GM04503 (cell line): ENCODE data around the gene MESP2.
"Not testable (repeated sequence)": the region's sequence is repeated elsewhere in the genome, so short reads cannot be mapped to it uniquely, and the experiment has no call there.

Experiments
- DNase-seq: peaks from one replicate; pipeline ENCODE4 v3.0.0-alpha.2; 2012; ENCODE audit warnings: low read depth

The MESP2 gene

DNA sequence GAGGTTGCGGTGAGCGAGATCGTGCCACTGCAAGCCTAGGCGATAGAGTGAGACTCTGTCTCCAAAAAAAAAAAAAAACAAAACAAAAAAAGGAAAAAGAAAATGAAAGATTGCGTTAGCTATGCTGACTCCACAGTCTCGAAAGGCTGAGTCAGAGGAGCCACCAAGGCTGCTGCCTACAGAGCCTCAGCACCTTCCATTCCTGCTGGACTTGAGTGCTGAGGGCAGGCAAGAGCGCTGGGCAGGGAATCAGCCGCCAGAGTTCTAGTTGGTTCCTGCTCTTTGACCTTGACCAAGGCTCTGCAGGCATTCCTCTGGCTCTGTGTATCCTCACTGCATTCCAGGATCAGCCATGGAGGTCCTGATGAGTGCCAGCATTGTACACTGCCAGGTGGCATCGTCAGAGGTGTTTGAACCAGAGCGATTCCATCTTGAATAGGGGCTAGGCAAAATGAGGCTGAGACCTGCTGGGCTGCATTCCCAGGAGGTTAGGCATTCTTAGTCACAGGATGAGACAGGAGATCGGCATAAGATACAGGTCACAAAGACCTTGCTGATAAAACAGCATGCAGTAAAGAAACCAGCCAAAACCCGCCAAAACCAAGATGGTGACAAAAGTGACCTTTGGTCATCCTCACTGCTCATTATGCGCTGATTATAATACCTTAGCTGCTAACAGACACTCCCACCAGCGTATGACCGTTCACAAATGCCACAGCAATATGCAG is 5.9 kb downstream of the MESP2 start:
- DNase-seq: no peak

- DNase-seq: not testable (repeated sequence)
These were observed 6.5 kb downstream of the MESP2 start for GRCh38 chr15:89782619-89782950.

DNA sequence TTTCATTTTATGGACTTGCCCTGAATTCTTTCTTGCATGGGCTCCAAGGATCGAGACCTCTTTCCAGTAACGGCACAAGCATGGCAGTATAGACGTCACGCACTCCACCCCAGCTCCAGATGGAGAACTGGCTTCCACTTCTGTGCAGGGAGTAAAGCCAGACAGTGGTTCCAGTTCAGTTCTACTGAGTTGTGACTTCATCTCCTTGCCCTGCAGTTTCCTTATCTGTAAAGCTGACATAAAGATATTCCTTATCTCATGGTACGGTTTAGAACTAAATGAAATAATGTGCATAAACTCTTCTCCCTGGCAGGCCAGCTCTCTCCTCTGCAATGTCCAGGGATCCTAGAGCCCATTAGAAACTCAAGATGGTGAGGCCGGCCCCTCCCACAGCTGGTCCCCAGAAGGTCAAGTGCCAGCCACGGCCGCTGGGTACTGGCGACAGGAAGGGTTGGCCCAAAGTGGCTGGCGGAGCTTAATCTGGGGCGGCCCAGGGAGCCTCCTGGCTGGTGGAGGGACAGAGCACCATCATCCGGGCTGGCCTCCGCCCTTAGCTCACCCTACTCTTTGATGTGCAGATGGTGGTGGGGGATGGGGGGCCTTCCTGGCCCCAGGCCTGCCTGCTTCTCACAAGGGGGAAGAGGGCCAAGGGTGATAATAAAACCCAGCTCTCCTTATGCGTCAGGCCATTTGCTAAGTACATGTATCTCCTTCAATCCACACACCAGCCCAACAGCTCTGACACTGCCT is 7.2 kb downstream of the MESP2 start:
- peak; percentile 42 for DNase-seq

GRCh38 chr15:89783861-89784685 is 7.9 kb downstream of the MESP2 start:
- no peak for DNase-seq

DNA sequence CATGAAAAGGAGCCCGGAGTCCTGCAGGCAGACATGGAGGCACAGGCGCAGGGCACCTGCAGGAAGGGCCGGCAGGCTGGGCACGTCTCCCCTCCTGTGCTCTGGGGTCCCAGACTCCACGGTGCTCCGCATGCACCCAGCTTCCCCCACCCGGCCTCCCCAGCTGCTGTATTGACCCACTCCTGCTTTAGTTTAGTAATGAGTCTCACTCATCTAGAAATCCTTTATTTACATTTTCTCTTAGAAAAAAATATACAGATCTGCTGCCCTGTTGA is 8.5 kb downstream of the MESP2 start:
- no peak for DNase-seq

- DNase-seq: no peak
These were observed 9.1 kb downstream of the MESP2 start for GRCh38 chr15:89785064-89785773.

- DNase-seq: no peak
These were observed 9.6 kb downstream of the MESP2 start for GRCh38 chr15:89785774-89786140.

DNA sequence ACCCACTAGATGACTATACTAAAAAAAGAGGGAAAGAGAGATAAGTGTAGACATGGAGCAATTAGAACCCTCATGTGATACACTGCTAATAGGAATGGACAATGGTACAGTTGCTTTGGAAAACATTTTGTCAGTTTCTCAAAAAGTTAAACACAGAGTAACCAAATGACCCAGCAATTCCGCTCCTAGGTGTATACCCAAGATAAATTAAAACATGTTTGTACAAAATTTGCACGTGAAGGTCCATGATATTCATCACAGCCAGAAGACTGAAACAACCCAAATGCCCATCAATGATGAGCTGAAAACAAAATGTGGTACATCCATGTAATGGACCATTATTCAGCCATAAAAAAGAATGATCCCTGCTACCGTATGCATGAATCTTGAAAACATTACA is 11.8 kb downstream of the MESP2 start:
- no peak for DNase-seq

DNA sequence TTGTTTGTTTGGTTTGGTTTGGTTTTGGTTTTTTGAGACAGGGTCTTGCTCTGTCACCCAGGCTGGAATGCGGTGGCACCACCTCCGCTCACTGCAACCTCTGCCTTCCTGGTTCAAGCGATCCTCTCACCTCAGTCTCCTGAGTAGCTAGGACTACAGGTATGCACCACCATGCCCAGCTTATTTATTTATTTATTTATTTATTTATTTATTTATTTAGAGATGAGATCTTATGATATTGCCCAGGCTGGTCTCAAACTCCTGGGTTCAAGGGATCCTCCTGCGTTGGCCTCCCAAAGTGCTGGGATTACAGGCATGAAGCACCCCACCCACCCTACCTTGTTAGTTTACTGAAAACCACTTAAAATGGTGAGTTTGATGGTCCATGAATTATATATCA is 12.5 kb downstream of the MESP2 start:
- not testable (repeated sequence) for DNase-seq

DNA sequence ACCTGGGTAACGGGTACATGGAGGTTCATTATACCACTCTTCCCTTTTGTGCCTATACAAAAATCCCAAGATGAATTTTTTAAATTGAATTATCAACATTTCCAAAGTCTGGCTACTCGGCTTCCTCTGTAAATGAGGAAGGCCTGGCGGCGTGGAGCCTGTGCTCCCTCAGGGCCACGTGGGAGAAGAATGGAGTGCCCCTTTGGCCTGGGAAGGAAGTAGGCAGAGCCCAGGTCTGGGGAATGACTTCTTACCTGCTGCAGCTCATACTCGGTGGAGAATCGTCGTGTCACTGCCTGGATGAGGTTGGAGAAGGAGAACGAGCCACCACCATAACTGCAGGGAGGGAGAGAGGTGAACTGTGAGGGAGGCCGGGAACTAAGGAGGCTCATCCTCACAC is 14.1 kb downstream of the MESP2 start:
- no peak for DNase-seq

DNA sequence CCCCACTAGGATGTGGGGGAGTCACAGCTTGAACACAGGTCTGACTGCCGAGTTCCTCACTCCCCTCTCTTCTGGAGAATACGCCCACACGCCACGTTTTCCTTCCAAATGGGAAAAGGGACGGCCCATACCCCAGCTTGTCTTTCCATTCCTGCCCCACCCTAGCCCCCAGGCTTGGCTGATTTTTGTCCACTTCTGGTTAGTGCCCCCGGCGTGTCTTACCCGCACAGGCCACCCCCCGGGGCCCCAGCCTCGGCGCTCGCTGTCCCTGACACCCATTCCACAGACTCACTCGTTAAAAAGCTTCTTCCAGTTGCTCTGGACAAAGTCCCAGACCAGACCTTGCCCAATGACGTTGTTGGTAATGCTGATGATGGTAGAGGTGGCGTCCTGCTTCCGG is 14.5 kb downstream of the MESP2 start:
- DNase-seq: no peak

- DNase-seq: no peak
These were observed 16.1 kb downstream of the MESP2 start for GRCh38 chr15:89792106-89792805.

DNA sequence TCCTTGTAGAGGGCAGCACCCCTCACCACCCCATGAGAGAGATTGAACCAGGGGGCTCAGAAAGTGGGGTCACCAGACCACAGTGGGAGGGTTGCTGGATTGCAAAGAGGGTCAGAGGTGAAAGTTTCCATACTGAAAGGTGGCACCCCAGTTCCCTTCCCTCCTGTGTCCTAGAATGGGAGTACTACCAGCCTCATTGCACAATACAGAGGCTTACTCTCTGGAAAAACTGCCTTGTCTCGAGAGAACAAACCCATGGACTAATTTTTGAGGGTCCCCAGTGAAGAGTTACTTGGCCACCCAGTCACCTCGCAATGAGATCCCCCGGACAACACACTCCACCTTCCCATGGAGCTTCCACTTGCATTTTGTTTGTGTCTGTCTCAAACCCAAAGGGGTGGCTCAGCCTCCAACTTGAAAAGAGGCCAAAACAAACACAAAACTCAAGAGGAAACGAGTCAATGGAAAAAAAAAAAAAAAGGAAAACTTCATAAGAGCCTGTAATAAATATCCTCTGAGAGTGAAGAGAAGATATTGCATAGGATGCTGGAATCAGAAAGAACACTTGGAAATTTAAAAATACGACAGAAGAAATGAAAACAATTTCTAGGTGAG is 18.6 kb downstream of the MESP2 start:
- DNase-seq: no peak

- DNase-seq: no peak
These were observed 19.9 kb downstream of the MESP2 start for GRCh38 chr15:89795996-89796395.

DNA sequence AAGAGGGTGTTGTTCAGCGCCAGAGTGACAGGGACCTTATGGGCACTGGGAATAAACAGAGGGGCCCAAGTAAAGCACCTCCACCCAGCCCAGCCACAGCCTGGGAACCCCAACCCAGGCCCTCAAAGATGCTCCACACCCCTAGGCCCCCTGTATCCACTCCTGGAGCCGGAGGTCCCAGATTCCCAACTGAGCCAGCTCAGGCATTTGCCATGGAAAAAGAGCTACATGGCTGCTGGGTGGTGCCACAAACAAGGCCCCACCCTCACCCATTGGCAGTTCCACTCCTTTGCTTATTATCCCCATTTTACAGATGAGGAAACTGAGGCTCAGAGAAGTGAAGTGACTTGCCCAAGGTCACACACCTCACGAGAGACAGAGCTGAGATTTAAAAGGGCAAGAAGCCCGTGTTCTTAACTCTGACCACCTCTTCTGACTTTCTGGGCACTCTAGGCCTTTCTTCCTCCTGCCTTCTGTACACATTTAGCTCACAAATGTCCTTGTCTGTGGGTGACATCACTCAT is 21.6 kb downstream of the MESP2 start:
- no peak for DNase-seq

DNA sequence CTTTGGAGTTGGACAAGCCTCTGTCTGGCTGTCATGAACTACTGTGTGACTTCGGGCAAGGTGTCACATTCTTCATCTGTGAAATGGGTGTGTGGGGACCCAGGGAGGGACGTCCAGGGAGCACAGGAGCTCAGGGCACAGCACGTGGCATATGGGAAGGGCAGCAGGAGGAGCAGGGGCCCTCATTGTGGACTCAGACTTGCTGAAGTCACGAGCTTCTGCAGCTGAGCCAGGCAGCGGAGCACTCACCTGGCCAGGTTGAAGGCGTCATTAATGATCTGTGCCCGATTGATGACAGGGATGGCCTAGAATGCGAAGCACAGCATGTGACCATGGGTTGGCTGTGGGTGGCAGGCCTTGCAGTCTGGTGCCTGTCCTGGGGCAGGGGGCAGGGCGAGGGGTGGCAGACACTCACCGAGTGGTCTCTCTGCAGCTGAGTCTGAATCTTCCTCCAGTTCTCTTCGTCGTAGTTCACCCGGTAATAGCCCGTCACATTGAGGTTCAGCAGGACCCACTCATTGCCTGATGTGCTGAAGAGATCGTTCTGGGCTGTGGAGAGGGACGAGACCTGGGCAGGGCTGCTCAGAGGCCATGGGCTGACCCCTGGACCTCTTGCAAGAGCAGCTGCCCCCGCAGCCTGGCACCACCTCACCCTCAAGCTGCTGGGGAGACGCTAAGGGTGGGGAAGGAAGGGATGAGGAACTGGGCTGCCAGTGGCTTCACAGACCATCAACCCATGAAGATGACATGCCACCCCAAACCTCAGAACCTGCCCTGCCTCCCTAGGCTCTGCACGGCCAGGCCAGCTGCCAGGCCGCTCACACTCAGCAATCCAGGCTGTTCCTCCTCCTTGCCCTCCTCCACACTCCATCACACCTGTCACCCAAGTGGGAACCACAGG is 23.1 kb downstream of the MESP2 start:
- DNase-seq: no peak

DNA sequence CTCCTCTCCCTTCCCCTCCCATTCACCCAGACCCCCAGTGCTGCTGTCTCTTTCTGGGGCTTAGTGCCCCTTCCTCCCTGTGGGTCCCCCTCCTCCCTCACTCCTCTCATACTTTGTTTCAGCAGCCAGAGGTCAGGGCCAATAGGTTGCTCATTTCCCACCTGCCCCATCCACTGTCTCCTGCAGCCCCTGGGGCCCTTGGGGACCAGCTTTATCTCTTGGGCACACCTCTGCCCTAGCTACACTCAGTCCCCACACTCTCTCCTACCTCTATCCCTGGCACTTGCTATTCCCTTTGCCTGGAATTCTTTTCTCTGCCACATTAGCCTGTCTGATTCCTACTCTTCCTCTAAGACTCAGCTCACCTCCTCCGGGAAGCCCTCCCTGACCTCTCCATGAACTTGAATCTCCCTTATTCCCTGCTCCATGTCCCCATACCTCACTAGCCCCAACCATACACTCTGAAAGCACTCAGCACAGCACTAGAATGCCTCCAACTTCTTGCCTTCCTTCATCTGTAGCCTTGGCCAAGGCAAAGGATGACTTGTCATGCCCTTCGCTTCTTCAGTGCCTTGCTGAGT is 23.9 kb downstream of the MESP2 start:
- no peak for DNase-seq

GRCh38 chr15:89801471-89802195 is 25.5 kb downstream of the MESP2 start:
- no peak for DNase-seq

DNA sequence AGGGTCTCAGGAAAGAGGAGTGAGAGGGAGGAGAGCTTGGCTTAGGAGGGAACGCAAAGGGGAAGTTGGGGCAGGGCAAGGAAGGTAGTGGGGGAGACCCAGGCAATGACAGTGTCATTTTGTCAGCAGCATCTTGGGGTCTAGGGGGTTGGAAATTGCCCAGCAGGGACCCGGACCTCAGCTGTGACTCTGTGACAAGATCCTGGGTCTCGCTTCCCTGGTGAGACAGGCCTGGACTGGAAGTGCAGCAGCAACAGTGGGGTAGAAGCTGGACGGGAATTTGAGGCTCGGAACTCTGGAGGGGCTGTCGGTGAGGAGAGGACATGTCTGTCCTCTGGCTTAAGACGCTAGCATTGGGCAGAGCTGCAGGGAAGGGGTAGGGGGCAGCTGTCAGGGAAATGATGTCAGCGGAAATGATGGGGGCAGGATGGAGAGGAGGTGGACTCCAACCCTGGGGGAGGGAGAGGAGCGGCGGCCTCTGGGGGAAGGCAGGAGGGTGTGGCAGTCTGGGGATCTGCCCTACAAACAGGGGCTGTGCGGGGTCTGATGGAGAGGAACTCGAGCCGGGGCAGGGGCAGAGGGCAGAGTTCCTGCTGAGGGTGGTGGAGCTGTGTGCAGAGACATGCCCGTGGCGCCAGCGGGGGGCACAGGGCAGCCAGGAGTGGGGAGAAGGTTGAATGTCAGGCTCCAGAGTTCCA is 26.2 kb downstream of the MESP2 start:
- no peak for DNase-seq
